Epithelial cell of proximal tubule (primary cell): Measurements from ENCODE around the gene NKAIN2. TPM values are rescaled to one million over a fixed set of nuclear protein-coding genes. Genes with fewer than 3 reads are reported as not detected.

Experiments used
- DNase-seq: peaks from one replicate; pipeline ENCODE4 v3.0.0-alpha.2; 2011; ENCODE audit warnings: low read depth
- H3K4me3 ChIP-seq: 2 replicates; pipeline ENCODE4 v1.5.1; 2011; ENCODE audit warnings: low read depth, mild to moderate bottlenecking, low read length
- CTCF ChIP-seq: conservative IDR thresholded peaks from 2 replicates; pipeline ENCODE4 v1.5.1; 2012; ENCODE audit warnings: low read depth, mild to moderate bottlenecking, low read length
- total RNA-seq: library from RNA; depleted of rRNA; stranded (reverse); fragments of >200 nt; gene quantifications from 2 replicates; pipeline ENCODE4 v1.2.3, GENCODE V29; 2015

NKAIN2 gene
- total RNA-seq, 1 donor from 2014 or later = under 0.01 TPM

- no peak for TF ChIP-seq CTCF
- DNase-seq = no peak
- H3K4me3 ChIP-seq = no peak overlapping the region
Observed at GRCh38 chr6:124066269-124066668, 262.6 kb downstream of the NKAIN2 start.

- H3K4me3 ChIP-seq = no peak overlapping the region
- no peak for TF ChIP-seq CTCF
- DNase-seq = no peak
Observed at GRCh38 chr6:124066946-124067552, 263.4 kb downstream of the NKAIN2 start.

- no peak for DNase-seq
- TF ChIP-seq CTCF = no peak
Observed at GRCh38 chr6:124069230-124069950, 265.7 kb downstream of the NKAIN2 start.

GRCh38 chr6:124073021-124073420 is 269.4 kb downstream of the NKAIN2 start:
- DNase-seq = no peak

More at GRCh38 chr6:124069230-124069950, 265.7 kb downstream of the NKAIN2 start:
- H3K4me3 ChIP-seq = no peak overlapping the region

GRCh38 chr6:124073820-124074587 is 270.3 kb downstream of the NKAIN2 start:
- no peak for TF ChIP-seq CTCF
- no peak overlapping the region for H3K4me3 ChIP-seq
- DNase-seq = no peak

More at GRCh38 chr6:124073021-124073420, 269.4 kb downstream of the NKAIN2 start:
- TF ChIP-seq CTCF = no peak
- no peak overlapping the region for H3K4me3 ChIP-seq

- H3K4me3 ChIP-seq = no peak overlapping the region
- TF ChIP-seq CTCF = no peak
- DNase-seq = no peak
Observed at GRCh38 chr6:124074606-124075005, 270.9 kb downstream of the NKAIN2 start.
